GM12878 (cell line): ENCODE results near the gene WNT16. TPM values are rescaled to one million over a fixed set of nuclear protein-coding genes. Genes with fewer than 3 reads are reported as not detected.

Experiments
- ATAC-seq: fragments of 200-7000 bp; cut with Tn5 transposase; 3 replicates; pipeline ENCODE4 v1.9.1; 2020; ENCODE audit warnings: mild to moderate bottlenecking, moderate library complexity
- BruUV-seq: library from RNA; stranded (reverse); fragments of 400-500 nt; replicated peaks from 2 replicates; lab custom pipeline; 2021; lab: Mats Ljungman, UMichigan
- CTCF ChIA-PET: fragments of 300-600 bp; sonication (Branson Sonifier 250); formaldehyde crosslinking; extraction: SDS; loops from one replicate; lab custom pipeline; 2021; ENCODE audit warnings: inconsistent platforms; lab: Yijun Ruan, JAX
- POLR2A ChIA-PET: fragments of 350-600 bp; formaldehyde crosslinking; extraction: SDS; loops from one replicate; lab custom pipeline; 2021; ENCODE audit warnings: inconsistent platforms; lab: Charles Lee
- RAD21 ChIA-PET: fragments of 300-600 bp; sonication (Branson Sonifier 250); formaldehyde crosslinking; loops from one replicate; lab custom pipeline; 2023; ENCODE audit warnings: antibody characterized with exemption; ENCODE audit not compliant: unreplicated experiment; lab: Charles Lee
- SMC1A ChIA-PET: fragments of 300-600 bp; sonication (Branson Sonifier 250); formaldehyde crosslinking; loops from one replicate; lab custom pipeline; 2023; ENCODE audit not compliant: unreplicated experiment, uncharacterized antibody; lab: Charles Lee
- DNase-seq: peaks from one replicate; pipeline ENCODE4 v3.0.0-alpha.2; 2011; ENCODE audit warnings: low read depth, low spot score
- FAIRE-seq: peaks from 3 replicates; lab custom pipeline; 2011; peaks lifted over from hg19 to GRCh38; lab: Jason Lieb, UNC
- H2AFZ ChIP-seq: 2 replicates; pipeline ENCODE4 v1.6.0; 2011; ENCODE audit warnings: low read depth, low read length, control low read depth; ENCODE audit not compliant: control insufficient read depth
- H3K27ac ChIP-seq: 2 replicates; pipeline ENCODE4 v1.5.1; 2011; ENCODE audit warnings: control low read depth; ENCODE audit not compliant: control insufficient read depth, insufficient read depth
- H3K27me3 ChIP-seq, 2 experiments: replicated peaks in 1 of 2; 2 replicates each; pipeline versions ENCODE4 v1.6.0 to v1.6.1; 2011; ENCODE audit warnings: low read length in 1 of 2; ENCODE audit not compliant: control insufficient read depth in 2 of 2, insufficient read depth in 2 of 2
- H3K36me3 ChIP-seq, 2 experiments: 2 replicates each; pipeline ENCODE4 v1.5.1; 2011; ENCODE audit warnings: low read length in 1 of 2; ENCODE audit not compliant: control insufficient read depth in 2 of 2, insufficient read depth in 2 of 2
- H3K4me1 ChIP-seq: 2 replicates; pipeline ENCODE4 v1.6.1; 2011; ENCODE audit warnings: mild to moderate bottlenecking, low read length, moderate library complexity, mixed read lengths; ENCODE audit not compliant: control insufficient read depth, insufficient read depth
- H3K4me2 ChIP-seq: 2 replicates; pipeline ENCODE4 v1.6.0; 2011; ENCODE audit warnings: control low read depth; ENCODE audit not compliant: control insufficient read depth, insufficient read depth
- H3K4me3 ChIP-seq: fragments of 200-600 bp; sonication (generic); 2 replicates; pipeline ENCODE4 v1.5.1; 2016
- H3K79me2 ChIP-seq: 2 replicates; pipeline ENCODE4 v1.6.0; 2011; ENCODE audit warnings: low read length; ENCODE audit not compliant: control insufficient read depth, insufficient read depth
- H3K9ac ChIP-seq: 2 replicates; pipeline ENCODE4 v1.8.0; 2011; ENCODE audit warnings: low read length, control low read depth, mixed read lengths; ENCODE audit not compliant: control insufficient read depth, insufficient read depth
- H3K9me3 ChIP-seq: replicated peaks from 3 replicates; pipeline ENCODE4 v1.5.1; 2011; ENCODE audit warnings: mild to moderate bottlenecking, low read length; ENCODE audit not compliant: control insufficient read depth, insufficient read depth
- H4K20me1 ChIP-seq: 2 replicates; pipeline ENCODE4 v1.6.0; 2011; ENCODE audit not compliant: control insufficient read depth, insufficient read depth
- MLLT1 ChIP-seq: fragments of 450-650 bp; IDR thresholded peaks from 2 replicates; pipeline ENCODE4 v1.6.1; 2016; ENCODE audit warnings: mild to moderate bottlenecking
- PAX5 ChIP-seq: IDR thresholded peaks from 2 replicates; pipeline ENCODE4 v1.6.1; 2011; ENCODE audit warnings: low read depth, low read length, borderline replicate concordance
- SREBF2 ChIP-seq: IDR thresholded peaks from 2 replicates; pipeline ENCODE4 v1.6.1; 2012; ENCODE audit warnings: mild to moderate bottlenecking, low read length
- ZBED1 ChIP-seq: IDR thresholded peaks from 2 replicates; pipeline ENCODE4 v1.6.1; 2016; ENCODE audit warnings: borderline replicate concordance
- ZNF687 ChIP-seq: fragments of 450-650 bp; IDR thresholded peaks from 2 replicates; pipeline ENCODE4 v1.6.1; 2017; ENCODE audit warnings: mild to moderate bottlenecking, moderate library complexity
- WGBS: methylation state at CpG from one replicate; pipeline ENCODE4 v1.1.6; 2016; ENCODE audit warnings: low lambda C conversion rate; ENCODE audit not compliant: insufficient replicate concordance, insufficient coverage; ENCODE audit errors: missing lambda C conversion rate; 5-methylcytosine and 5-hydroxymethylcytosine counted together
- in situ Hi-C: fragments of 300-500 bp; cut with MboI; formaldehyde crosslinking; loops from 9 replicates; pipeline ENCODE4 v1.14.3; 2018; ENCODE audit warnings: mixed read lengths
- intact Hi-C: fragments of 100-400 bp; cut with micrococcal nuclease; formaldehyde crosslinking; loops from one replicate; pipeline ENCODE4 v1.14.2; 2022; ENCODE audit not compliant: unreplicated experiment
- polyA plus RNA-seq, 11 experiments: library from polyadenylated mRNA; depleted of rRNA in 4 of 11; unstranded in 6 of 11; stranded (reverse) in 5 of 11; fragments of >200 nt; fragmentation: Nextera tagmentation in 4 of 11; fragmentation: Illumina TruSeq in 1 of 11; extraction: Ambion mirVana in 4 of 11; extraction: Trizol in 1 of 11; gene quantifications; 1 replicate in 1 of 11; 2 replicates in 10 of 11; pipeline versions ENCODE4 v1.2.1 to v1.2.3, GENCODE V29; 2011 to 2016; ENCODE audit warnings: inconsistent platforms in 2 of 11, missing spikeins in 2 of 11, low read depth in 1 of 11
- total RNA-seq, 4 experiments: library from RNA; depleted of rRNA in 3 of 4; stranded (reverse); fragments of >200 nt in 3 of 4; fragmentation: Illumina TruSeq in 1 of 4; extraction: Trizol in 1 of 4; gene quantifications; 2 replicates each; pipeline versions ENCODE4 v1.2.1 to v1.2.3, GENCODE V29; 2013 to 2021

Gene WNT16
- total and polyA plus RNA-seq, 10 of the 15 experiments (the other 5 are each of a cell fraction or from before 2014, with no cell fraction given), result 0.05 to 0.11 (median 0.06) TPM; not detected in 5

DNA sequence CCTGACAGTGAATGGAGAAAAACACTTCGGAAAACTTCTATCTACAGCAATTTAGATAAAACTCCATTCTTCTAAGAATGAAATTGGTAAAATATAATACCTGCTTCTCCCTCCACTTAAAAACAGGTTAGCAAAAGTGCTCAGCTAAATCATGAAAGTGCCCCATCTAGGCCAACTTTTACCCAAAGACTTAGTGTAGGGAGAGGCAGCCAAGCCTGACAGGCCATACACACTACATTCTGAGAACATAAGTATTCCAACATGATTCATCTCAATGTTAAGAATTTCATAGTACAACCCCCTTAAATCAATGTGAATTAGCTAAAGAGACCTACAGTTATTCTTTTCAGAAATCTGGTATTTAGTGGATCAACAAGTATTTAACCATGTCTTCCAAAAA is 60.1 kb downstream of the WNT16 start:
- CTCF ChIA-PET, result interaction anchor here (0.6 to 12.1 kb wide), 3 partner anchors 9 to 21 kb away, joined by 3 to 87 read pairs (median 56); no protein-coding TSS in a partner anchor
- no TSS peak for BruUV-seq
- Histone ChIP-seq H4K20me1 (no peaks in the 10 kb centered on the region), H3K27ac (peak overlapping the region; percentile 48; the same call in 1 of the 2 replicates), H3K36me3 (no peaks in the 10 kb centered on the region), H3K27me3 (no peaks in the 10 kb centered on the region), H2AFZ (no peak overlapping the region), H3K79me2 (peaks cover 93% of the 10 kb centered on the region), H3K4me3 (no peak overlapping the region), H3K9me3 (peaks cover 1% of the 10 kb centered on the region; the same call in 1 of the 3 replicates), H3K4me2 (peak overlapping the region; percentile 36), H3K4me1 (peaks cover 24% of the 10 kb centered on the region), H3K9ac (no peak overlapping the region)
- RAD21 ChIA-PET, result interaction anchor here (0.8 to 10.5 kb wide), 9 partner anchors 9 to 605 kb away, joined by 3 to 272 read pairs (median 5); no protein-coding TSS in a partner anchor
- intact Hi-C loops, result loop anchor here (10.0 kb wide), 2 partner anchors 534 to 1246 kb away; partner anchors contain the start of gene TSPAN12
- in situ Hi-C loops, result loop anchor here (25.0 kb wide), 1 partner anchor 977 kb away; no protein-coding TSS in a partner anchor
- WGBS, result 100% methylated on average over 1 of the region's 1 CpG
- ATAC-seq (peak; percentile 46), DNase-seq (no peak), FAIRE-seq (no peak)
- 0 out of 2 replicates have a peak, but pooled peaks have one; percentile 9 for TF ChIP-seq ZNF687
- TF ChIP-seq ZBED1, result no peak
- TF ChIP-seq SREBF2, result no peak
- TF ChIP-seq MLLT1, result 0 out of 2 replicates have a peak, but pooled peaks have one; percentile 12
- peak; percentile 74; the same call in 1 of the 2 replicates for TF ChIP-seq PAX5
- POLR2A ChIA-PET, result interaction anchor here (0.9 to 8.7 kb wide), 7 partner anchors 9 to 146 kb away, joined by 3 to 81 read pairs (median 7); no protein-coding TSS in a partner anchor
- SMC1A ChIA-PET, result interaction anchor here (0.8 to 13.5 kb wide), 15 partner anchors 7 to 158 kb away, joined by 3 to 281 read pairs (median 5); partner anchors contain the start of gene FAM3C
